GM19438 (cell line): ENCODE results near the gene KCNQ5.
"Not testable (repeated sequence)": the region's sequence is repeated elsewhere in the genome, so short reads cannot be mapped to it uniquely, and the experiment has no call there.

Experiments used
- ATAC-seq: cut with Tn5 transposase; IDR thresholded peaks from one replicate; pipeline ENCODE4 v1.9.1; 2021; ENCODE audit warnings: low read depth; ENCODE audit not compliant: unreplicated experiment

KCNQ5 gene

GRCh38 chr6:72976484-72976883 lies 354.6 kb downstream of the KCNQ5 start:
- ATAC-seq = no peak

- ATAC-seq = no peak
Observed at GRCh38 chr6:72977114-72977513, 355.2 kb downstream of the KCNQ5 start.

GRCh38 chr6:72978808-72979207 lies 356.9 kb downstream of the KCNQ5 start:
- ATAC-seq = not testable (repeated sequence)

GRCh38 chr6:72984189-72984831 lies 362.4 kb downstream of the KCNQ5 start:
- ATAC-seq = not testable (repeated sequence)

- ATAC-seq = no peak
Observed at GRCh38 chr6:72984981-72985665, 363.3 kb downstream of the KCNQ5 start.

- ATAC-seq = no peak
Observed at GRCh38 chr6:72987301-72987700, 365.4 kb downstream of the KCNQ5 start.

- ATAC-seq = no peak
Observed at GRCh38 chr6:72999995-73000394, 378.1 kb downstream of the KCNQ5 start.

GRCh38 chr6:73000460-73000859 lies 378.6 kb downstream of the KCNQ5 start:
- no peak for ATAC-seq

GRCh38 chr6:73002588-73002987 lies 380.7 kb downstream of the KCNQ5 start:
- no peak for ATAC-seq

- ATAC-seq = no peak
Observed at GRCh38 chr6:73003302-73003701, 381.4 kb downstream of the KCNQ5 start.

- ATAC-seq = no peak
Observed at GRCh38 chr6:73004231-73004630, 382.4 kb downstream of the KCNQ5 start.

GRCh38 chr6:73004861-73005260 lies 383.0 kb downstream of the KCNQ5 start:
- no peak for ATAC-seq

GRCh38 chr6:73006146-73006545 lies 384.3 kb downstream of the KCNQ5 start:
- ATAC-seq = no peak

GRCh38 chr6:73011945-73012344 lies 390.1 kb downstream of the KCNQ5 start:
- no peak for ATAC-seq

GRCh38 chr6:73017476-73017875 lies 395.6 kb downstream of the KCNQ5 start:
- ATAC-seq = no peak

GRCh38 chr6:73024598-73024997 lies 402.7 kb downstream of the KCNQ5 start:
- ATAC-seq = no peak

GRCh38 chr6:73027691-73028090 lies 405.8 kb downstream of the KCNQ5 start:
- no peak for ATAC-seq

- no peak for ATAC-seq
Observed at GRCh38 chr6:73028124-73028766, 406.4 kb downstream of the KCNQ5 start.

- ATAC-seq = no peak
Observed at GRCh38 chr6:73028893-73029450, 407.1 kb downstream of the KCNQ5 start.

- ATAC-seq = peak; percentile 81
Observed at GRCh38 chr6:73030257-73030656, 408.4 kb downstream of the KCNQ5 start.
